ENCODE data around the gene CCNT1.
"Not testable (repeated sequence)": the region's sequence is repeated elsewhere in the genome, so short reads cannot be mapped to it uniquely, and the experiment has no call there.

Gene CCNT1

DNA sequence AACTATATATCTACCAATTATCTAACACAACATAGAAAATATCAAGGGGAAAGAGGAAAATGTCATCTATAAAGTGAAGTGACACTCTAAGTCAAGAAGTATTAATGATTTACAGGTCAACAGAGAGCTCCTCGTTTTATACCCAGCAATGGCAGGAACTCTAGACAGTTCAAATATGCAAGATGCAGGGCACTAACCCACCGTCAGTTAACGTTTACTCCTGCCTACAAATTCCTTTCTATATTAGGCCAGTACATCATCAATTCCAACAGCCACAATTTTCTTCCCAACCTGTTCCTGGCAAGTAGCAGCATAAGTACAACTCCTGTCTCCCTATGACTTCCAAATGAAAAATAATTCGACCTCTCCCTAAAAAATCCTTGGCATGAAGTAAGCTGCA, 25.5 kb downstream of the CCNT1 start:
- DNase-seq = no peak

GRCh38 chr12:48690436-48690835, 26.1 kb downstream of the CCNT1 start:
- DNase-seq = no peak

DNA sequence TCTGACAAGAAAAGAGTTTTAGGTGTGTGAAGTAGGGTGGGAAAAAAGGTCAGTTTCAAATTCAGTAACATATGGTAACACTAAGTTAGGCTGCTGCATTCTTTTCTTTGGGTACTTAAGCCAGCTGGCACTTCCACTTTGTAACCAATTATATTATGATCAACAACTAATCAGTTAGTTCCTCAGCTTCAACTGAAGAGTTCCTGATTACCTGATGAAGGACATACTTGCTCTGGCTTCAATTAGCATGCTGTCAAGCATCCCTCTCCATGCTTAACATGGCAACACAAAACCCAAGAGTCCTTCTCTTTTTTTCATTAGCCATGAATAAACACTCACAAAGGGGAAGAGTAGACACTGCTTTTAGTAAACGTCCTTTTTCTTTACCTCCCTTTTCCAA, 27.7 kb downstream of the CCNT1 start:
- DNase-seq = no peak

- no peak for DNase-seq
Measured at GRCh38 chr12:48687592-48687991, 28.9 kb downstream of the CCNT1 start.

DNA sequence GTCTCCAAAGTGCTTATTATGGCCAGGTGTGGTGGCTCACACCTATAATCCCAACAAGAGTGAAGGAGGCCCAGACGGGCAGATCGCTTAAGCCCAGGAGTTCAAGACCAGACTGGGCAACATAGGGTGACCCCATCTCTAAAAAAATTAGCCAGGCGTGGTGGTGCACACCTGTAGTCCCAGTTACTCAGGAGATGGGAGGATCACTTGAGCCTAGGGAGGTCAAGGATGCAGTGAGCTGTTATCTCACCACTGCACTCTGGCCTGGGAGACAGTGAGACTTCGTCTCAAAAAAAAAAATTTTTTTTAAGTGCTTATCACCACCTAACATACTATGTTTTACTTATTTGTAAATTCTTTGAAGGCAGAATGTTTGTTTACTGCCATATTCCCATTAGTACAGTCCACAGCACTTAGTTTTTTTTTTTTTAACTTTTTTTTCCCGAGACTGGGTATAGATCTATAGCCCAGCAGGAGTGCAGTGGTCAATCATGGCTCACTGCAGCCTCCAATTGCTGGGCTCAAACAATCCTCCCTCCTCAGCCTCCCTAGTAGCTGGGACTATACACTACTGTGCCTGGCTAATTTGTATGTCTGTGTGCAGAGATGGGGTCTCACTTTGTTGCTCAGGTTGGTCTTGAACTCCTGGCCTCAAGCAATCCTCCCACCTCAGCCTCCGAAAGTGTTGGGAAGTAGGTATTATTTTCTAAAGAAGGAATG, 29.7 kb downstream of the CCNT1 start:
- no peak for DNase-seq

- no peak for DNase-seq
Measured at GRCh38 chr12:48686037-48686595, 30.4 kb downstream of the CCNT1 start.

GRCh38 chr12:48683534-48683933, 33.0 kb downstream of the CCNT1 start:
- no peak for DNase-seq

- no peak for DNase-seq
Measured at GRCh38 chr12:48682927-48683326, 33.6 kb downstream of the CCNT1 start.

DNA sequence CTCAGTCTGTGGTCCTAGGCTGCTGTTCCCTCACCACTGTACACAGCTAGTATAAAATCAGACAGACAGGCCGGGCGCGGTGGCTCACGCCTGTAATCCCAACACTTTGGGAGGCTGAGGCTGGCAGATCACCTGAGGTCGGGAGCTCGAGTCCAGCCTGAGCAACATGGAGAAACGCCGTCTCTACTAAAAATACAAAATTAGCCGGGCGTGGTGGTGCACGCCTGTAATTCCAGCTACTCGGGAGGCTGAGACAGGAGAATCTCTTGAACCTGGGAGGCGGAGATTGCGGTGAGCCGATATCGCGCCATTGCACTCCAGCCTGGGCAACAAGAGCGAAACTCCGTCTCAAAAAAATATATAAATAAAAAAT, 34.0 kb downstream of the CCNT1 start:
- DNase-seq = not testable (repeated sequence)

DNA sequence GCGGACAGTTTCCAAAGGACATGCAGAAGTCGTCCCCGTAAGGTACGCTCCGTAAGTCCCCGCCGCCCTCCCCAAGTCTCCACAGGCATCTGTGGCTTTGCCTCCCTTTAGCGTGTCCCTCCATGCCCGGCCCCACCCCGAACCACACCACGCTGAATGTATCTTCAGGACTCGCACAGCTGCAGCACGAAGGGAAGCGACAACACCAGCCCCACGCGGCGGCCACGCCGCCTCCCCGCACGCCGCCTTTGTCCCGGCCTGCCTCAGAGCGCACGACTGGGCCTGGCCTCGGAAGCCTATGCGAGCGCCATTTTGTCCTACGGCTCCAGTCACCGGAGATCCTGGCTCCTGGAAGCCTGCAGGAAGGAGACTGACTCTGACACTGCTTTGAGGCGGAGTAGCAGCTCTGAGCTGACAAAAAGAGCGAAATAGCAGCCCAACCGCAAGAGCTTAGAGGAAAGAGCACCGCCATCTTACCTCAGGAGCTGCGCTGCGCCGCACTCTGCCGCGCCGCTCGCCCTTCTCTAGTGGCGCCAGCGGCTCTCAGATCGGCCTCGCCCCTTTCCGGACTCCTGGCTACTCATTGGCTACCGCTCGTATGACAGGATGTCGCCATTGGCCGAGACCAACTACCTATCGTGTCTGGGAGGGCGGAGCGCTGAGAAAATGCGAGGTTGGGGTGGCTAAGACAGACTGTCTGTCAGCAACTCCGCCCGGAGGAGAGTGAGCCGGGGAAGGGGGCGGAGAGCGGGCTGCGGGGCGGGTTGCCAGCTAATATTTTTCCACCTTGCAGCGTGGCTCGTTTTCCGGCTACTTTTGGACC, 34.6 kb downstream of the CCNT1 start, which contains the start of gene KANSL2:
Gene KANSL2, minus strand, starts transcription at position 529 of the 823 bp plus-strand sequence. CDS start 606 bp downstream, outside the sequence.
- peak; percentile 97 for DNase-seq

DNA sequence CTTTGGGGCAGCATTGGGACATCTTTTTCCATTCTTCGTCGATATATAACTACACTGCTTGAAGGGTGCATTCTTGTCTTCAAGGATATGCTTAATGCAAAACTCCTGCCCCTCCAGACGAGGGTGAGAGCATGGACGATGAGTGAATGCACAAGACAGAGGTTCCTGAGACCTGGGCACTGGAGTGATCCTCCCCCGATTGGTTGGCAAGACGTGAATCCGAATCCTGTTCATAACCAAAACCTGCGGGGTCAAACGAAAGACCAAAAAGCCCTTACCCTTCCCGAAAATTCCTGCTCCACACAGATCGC, 35.2 kb downstream of the CCNT1 start:
- no peak for DNase-seq

GRCh38 chr12:48680861-48681260, 35.6 kb downstream of the CCNT1 start:
- DNase-seq = no peak

GRCh38 chr12:48678551-48679185, 37.8 kb downstream of the CCNT1 start:
- DNase-seq = no peak

DNA sequence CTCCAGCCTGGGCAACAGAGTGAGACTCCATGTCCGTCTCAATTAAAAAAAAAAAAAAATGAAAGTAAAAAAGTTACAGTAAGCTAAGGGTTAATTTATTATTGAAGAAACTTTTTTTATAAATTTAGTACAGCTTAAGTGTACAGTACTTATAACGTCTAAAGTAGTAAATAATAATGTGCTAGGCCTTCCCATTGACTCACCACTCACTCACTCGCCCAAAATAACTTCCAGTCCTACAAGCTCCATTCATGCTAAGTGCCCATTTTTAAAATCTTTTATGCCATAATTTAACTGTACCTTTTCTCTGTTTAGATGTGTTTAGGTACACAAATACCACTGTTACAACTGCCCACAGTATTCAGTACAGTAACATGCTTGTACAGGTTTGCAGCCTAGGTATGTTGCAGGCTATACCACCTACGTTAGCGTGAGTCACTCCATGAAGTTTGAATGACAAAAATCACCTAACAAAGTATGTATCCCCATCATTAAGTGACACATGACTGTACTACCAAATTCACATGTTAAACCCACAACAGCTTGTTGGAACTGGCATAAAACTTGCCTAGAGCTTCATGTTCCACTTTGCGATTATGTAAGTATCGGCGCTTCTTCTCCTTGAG, 45.2 kb downstream of the CCNT1 start:
- DNase-seq = no peak

DNA sequence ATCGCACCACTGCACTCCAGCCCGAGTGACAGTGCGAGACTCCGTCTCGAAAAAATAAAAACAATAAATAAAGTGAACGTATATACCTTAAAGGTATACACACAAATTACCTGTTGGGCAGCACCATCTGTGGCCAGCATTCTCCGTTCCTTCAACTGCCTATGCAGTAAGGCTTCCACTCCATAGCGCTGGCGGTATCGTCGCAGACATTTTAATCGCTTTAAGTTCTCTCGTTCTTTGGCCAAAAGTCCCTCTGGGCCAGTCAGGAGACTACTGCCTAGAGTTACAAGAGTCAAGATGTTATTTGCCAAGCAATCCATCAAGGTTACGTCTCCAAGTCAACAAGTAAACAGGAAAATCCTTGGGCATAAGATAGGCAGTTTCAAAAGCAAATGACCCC, 47.5 kb downstream of the CCNT1 start:
- no peak for DNase-seq

DNA sequence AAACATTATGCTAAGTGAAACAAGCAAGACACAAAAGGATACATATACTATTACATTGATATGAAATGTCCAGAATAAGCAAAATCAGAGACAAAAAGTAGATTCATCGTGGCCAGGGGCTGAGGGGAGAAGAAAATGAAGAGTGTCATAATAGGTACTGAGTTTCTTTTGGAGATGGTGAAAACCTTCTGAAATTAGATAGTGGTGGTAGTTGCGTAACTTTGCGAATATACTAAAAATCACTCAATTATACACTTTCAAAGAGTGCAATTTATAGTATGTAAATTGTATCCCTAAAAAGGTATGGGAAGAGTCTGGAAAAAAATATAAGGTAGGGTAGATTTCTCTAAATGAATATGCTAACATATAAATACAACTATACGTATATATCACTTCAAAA, 56.6 kb downstream of the CCNT1 start:
- DNase-seq = no peak

DNA sequence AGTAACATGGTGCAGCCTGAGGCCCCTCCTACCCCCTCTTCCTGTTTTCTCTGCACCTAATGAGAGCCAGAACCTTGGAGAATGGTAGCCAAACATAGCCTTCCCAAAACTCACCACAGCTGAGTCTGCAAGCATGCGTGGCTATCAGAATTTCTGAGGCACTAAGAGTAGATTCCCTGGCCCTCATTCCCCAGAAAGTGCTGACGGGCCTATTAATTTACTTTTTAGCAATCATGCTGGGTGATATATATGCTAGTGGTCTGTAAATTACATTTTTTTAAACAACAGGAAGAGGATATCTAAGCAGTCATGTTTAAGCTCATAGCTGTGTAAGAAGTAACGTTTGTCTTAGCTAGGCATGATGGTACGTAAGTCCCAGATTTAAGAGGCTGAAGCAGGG, 64.8 kb downstream of the CCNT1 start:
- DNase-seq = no peak

DNA sequence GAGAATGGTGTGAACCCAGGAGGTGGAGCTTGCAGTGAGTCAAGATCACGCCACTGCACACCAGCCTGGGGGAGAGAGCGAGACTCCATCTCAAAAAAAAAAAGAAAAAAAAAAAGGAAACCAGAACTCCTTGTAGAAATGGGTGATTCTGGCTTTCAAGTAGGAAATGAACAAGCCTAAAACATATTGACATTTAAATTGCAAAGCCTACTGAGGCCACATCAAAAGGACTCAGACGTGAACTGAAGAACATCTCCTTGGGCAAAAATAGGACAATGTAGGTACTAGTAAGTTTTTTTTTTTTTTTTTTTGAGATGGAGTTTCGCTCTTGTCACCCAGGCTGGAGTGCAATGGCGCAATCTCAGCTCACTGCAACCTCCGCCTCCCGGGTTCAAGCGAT, 71.2 kb downstream of the CCNT1 start:
- not testable (repeated sequence) for DNase-seq

DNA sequence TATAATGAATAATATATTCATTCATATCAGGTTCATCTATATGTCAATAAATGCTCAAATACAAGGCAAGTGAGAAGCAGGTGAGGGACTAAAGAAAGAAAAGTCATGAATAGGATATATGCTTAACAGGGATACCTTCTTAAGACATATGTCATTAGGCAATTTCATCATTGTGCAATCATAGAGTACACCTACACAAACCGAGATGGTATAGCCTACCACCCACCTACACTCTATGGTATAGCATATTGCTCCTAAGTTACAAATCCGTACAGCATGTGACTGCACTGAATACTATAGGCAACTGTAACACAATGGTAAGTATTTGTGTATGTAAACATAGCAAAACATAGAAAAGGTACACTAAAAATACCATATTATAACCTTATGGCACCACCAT, 73.5 kb downstream of the CCNT1 start:
- no peak for DNase-seq

DNA sequence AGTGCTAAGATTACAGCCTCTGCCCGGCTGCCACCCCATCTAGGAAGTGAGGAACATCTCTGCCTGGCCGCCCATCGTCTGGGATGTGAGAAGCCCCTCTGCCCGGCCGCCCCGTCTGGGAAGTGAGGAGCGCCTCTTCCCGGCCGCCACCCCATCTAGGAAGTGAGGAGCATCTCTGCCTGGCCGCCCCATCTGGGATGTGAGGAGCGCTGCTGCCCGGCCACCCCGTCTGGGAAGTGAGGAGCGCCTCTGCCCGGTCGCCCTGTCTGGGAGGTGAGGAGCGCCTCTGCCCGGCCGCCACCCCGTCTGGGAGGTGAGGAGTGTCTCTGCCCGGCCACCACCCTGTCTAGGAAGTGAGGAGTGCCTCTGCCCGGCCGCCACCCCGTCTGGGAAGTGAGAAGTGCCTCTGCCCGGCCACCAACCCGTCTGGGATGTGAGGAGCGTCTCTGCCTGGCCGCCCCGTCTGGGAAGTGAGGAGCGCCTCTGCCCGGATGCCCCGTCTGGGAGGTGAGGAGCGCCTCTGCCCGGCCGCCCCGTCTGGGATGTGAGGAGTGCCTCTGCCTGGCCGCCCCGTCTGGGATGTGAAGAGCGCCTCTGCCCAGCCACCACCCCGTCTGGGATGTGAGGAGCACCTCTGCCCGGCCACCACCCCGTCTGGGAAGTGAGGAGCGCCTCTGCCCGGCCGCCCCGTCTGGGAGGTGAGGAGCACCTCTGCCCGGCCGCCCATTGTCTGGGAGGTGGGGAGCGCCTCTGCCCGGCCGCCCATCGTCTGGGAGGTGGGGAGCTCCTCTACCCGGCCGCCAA, 74.6 kb downstream of the CCNT1 start:
- DNase-seq = not testable (repeated sequence)

DNA sequence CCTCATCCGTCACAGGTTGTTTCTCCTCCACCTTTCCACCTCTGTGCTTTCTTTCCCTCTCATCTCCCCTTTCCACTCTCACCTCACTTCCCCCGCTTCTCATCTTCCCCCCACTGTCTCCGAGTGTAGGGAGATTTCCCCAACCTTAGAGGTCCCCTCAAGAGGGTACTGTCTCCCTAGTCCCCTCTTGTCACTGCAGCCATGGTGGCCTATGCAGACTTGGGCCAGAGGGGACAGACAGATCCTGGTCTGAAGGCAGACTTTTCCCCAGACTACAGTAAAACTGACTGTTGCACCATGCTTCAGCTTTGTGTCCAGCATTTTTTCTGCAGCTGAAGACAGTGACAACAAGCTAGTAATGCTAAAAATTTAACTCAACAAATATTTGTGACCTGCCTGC, 75.7 kb downstream of the CCNT1 start:
- no peak for DNase-seq

DNA sequence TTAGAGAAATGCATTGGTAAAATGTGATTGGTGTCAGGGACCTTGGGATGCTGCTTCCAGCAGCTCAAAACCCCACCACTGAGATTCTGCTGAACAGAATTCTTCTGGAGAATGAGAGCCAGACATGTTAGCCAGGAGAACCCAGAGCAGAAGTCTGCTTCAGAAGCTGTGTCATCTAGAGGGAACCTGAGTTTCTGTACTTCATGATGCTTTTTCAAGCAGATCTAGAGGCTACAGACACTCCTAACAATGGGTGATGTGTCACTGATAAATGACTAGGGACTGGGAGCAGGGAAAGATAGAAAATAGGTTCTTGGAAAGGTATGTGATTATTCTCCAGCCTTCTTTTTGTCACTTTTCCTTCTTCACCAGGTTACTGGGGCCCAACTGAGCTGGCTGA, 76.1 kb downstream of the CCNT1 start:
- DNase-seq = no peak

All from NCI-H748 treated with DMSO at 0.1 percent for 48 hours (cell line).